HG03442 (cell line): Measurements from ENCODE around the gene USP46.

ENCODE experiments used
- ATAC-seq: cut with Tn5 transposase; IDR thresholded peaks from one replicate; pipeline ENCODE4 v1.9.1; 2021; ENCODE audit warnings: mild to moderate bottlenecking, moderate library complexity; ENCODE audit not compliant: unreplicated experiment

The USP46 gene

GRCh38 chr4:52622564-52622963, 36.5 kb downstream of the USP46 start:
- ATAC-seq = no peak

- no peak for ATAC-seq
Observed at GRCh38 chr4:52621567-52621966, 37.5 kb downstream of the USP46 start.

GRCh38 chr4:52619591-52619931, 39.5 kb downstream of the USP46 start:
- no peak for ATAC-seq

GRCh38 chr4:52618795-52619590, 40.1 kb downstream of the USP46 start:
- ATAC-seq = no peak

GRCh38 chr4:52617336-52618020, 41.6 kb downstream of the USP46 start:
- ATAC-seq = no peak

- no peak for ATAC-seq
Observed at GRCh38 chr4:52614241-52614640, 44.9 kb downstream of the USP46 start.

- no peak for ATAC-seq
Observed at GRCh38 chr4:52612341-52612740, 46.8 kb downstream of the USP46 start.

GRCh38 chr4:52611030-52611555, 48.0 kb downstream of the USP46 start:
- no peak for ATAC-seq

- ATAC-seq = no peak
Observed at GRCh38 chr4:52606726-52607125, 52.4 kb downstream of the USP46 start.

- no peak for ATAC-seq
Observed at GRCh38 chr4:52606040-52606439, 53.1 kb downstream of the USP46 start.

- ATAC-seq = no peak
Observed at GRCh38 chr4:52604215-52604614, 54.9 kb downstream of the USP46 start.

GRCh38 chr4:52600275-52600674, 58.8 kb downstream of the USP46 start:
- no peak for ATAC-seq

GRCh38 chr4:52595001-52595400, 64.1 kb downstream of the USP46 start:
- no peak for ATAC-seq

- ATAC-seq = no peak
Observed at GRCh38 chr4:52592287-52592686, 66.8 kb downstream of the USP46 start.

- no peak for ATAC-seq
Observed at GRCh38 chr4:52588771-52589591, 70.1 kb downstream of the USP46 start.

- no peak for ATAC-seq
Observed at GRCh38 chr4:52588097-52588496, 71.0 kb downstream of the USP46 start.

GRCh38 chr4:52586069-52586468, 73.0 kb downstream of the USP46 start:
- ATAC-seq = no peak

GRCh38 chr4:52585379-52585778, 73.7 kb downstream of the USP46 start:
- ATAC-seq = no peak

- ATAC-seq = no peak
Observed at GRCh38 chr4:52579602-52580272, 79.4 kb downstream of the USP46 start.

GRCh38 chr4:52578951-52579350, 80.2 kb downstream of the USP46 start:
- no peak for ATAC-seq

- ATAC-seq = no peak
Observed at GRCh38 chr4:52577624-52577962, 81.5 kb downstream of the USP46 start.
